K562 (cell line): ENCODE data around the gene TM7SF3. TPM values are rescaled to one million over a fixed set of nuclear protein-coding genes. Genes with fewer than 3 reads are reported as not detected.

Source experiments
- ATAC-seq: fragments of 200-7000 bp; cut with Tn5 transposase; 3 replicates; pipeline ENCODE4 v1.9.1; 2020; ENCODE audit warnings: moderate library complexity
- BruUV-seq: library from RNA; stranded (reverse); fragments of 400-500 nt; replicated peaks from 2 replicates; lab custom pipeline; 2021; lab: Mats Ljungman, UMichigan
- CTCF ChIA-PET: fragments of 300-600 bp; formaldehyde crosslinking; extraction: SDS; loops from one replicate; lab custom pipeline; 2021; ENCODE audit warnings: low intra/inter-chr PET ratio; lab: Yijun Ruan, JAX
- POLR2A ChIA-PET: fragments of 300-600, 350-650 bp; sonication (Branson Sonifier 250); formaldehyde crosslinking; extraction: SDS; loops from one replicate; lab custom pipeline; 2021; ENCODE audit warnings: antibody characterized with exemption, inconsistent platforms; lab: Yijun Ruan, JAX
- DNase-seq, 4 experiments: peaks; one replicate each; pipeline versions ENCODE4 v3.0.0 to v3.0.0-alpha.2; 2011 to 2018; ENCODE audit warnings: low spot score in 3 of 4, mixed read lengths in 3 of 4; ENCODE audit errors: extremely low read depth in 1 of 4
- FAIRE-seq: peaks from 2 replicates; lab custom pipeline; 2011; peaks lifted over from hg19 to GRCh38; lab: Jason Lieb, UNC
- H2AFZ ChIP-seq: 2 replicates; pipeline ENCODE4 v1.6.0; 2011; ENCODE audit warnings: low read depth, low read length, control low read depth, inconsistent platforms
- H3K27ac ChIP-seq: fragments of 200-600 bp; 3 replicates; pipeline ENCODE4 v1.8.0; 2011; ENCODE audit warnings: low read depth, mild to moderate bottlenecking, control low read depth, inconsistent platforms, low read length, moderate library complexity, mixed read lengths; ENCODE audit errors: extremely low read depth
- H3K27me3 ChIP-seq, 2 experiments: fragments of 300-600 bp in 1 of 2; 2 replicates in 1 of 2; 3 replicates in 1 of 2; pipeline versions ENCODE4 v1.6.0 to v1.8.0; 2011; ENCODE audit warnings: inconsistent platforms in 2 of 2, low read length in 2 of 2, mild to moderate bottlenecking in 1 of 2, mixed read lengths in 1 of 2, moderate library complexity in 1 of 2; ENCODE audit not compliant: control insufficient read depth in 2 of 2, insufficient read depth in 2 of 2
- H3K36me3 ChIP-seq: fragments of 300-600 bp; 3 replicates; pipeline ENCODE4 v1.8.0; 2011; ENCODE audit warnings: mild to moderate bottlenecking, low read length, inconsistent platforms; ENCODE audit not compliant: control insufficient read depth, insufficient read depth
- H3K4me1 ChIP-seq, 2 experiments: fragments of 200-600 bp in 1 of 2; replicated peaks in 1 of 2; 2 replicates in 1 of 2; 3 replicates in 1 of 2; pipeline versions ENCODE4 v1.5.1 to v1.8.0; 2011; ENCODE audit warnings: inconsistent platforms in 2 of 2, low read length in 2 of 2, mild to moderate bottlenecking in 1 of 2, mixed read lengths in 1 of 2, moderate library complexity in 1 of 2; ENCODE audit not compliant: control insufficient read depth in 2 of 2, insufficient read depth in 2 of 2
- H3K4me2 ChIP-seq: 2 replicates; pipeline ENCODE4 v1.6.1; 2011; ENCODE audit warnings: low read length, control low read depth, inconsistent platforms, mixed read lengths; ENCODE audit not compliant: insufficient read depth
- H3K4me3 ChIP-seq: fragments of 200-600 bp; sonication (generic), shearing (Covaris generic); 2 replicates; pipeline ENCODE4 v1.5.1; 2016; ENCODE audit warnings: control low read depth, inconsistent platforms
- H3K79me2 ChIP-seq: fragments of 200-600 bp; 3 replicates; pipeline ENCODE4 v1.8.0; 2011; ENCODE audit warnings: low read length, inconsistent platforms; ENCODE audit not compliant: control insufficient read depth, insufficient read depth
- H3K9ac ChIP-seq, 2 experiments: 2 replicates each; pipeline versions ENCODE4 v1.6.0 to v1.6.1; 2011; ENCODE audit warnings: low read depth in 2 of 2, low read length in 2 of 2, control low read depth in 1 of 2, inconsistent platforms in 1 of 2, mild to moderate bottlenecking in 1 of 2, mixed read lengths in 1 of 2; ENCODE audit not compliant: insufficient read depth in 1 of 2
- H3K9me1 ChIP-seq: one replicate; pipeline ENCODE4 v1.6.0; 2011; ENCODE audit warnings: inconsistent platforms, mild to moderate bottlenecking, low read length, moderate library complexity; ENCODE audit not compliant: control insufficient read depth, insufficient read depth
- H3K9me3 ChIP-seq: replicated peaks from 2 replicates; pipeline ENCODE4 v1.5.1; 2011; ENCODE audit warnings: low read depth, low read length, inconsistent platforms; ENCODE audit not compliant: control insufficient read depth, insufficient read depth
- H4K20me1 ChIP-seq: replicated peaks from 2 replicates; pipeline ENCODE4 v1.6.1; 2011; ENCODE audit warnings: low read length, inconsistent platforms, mixed read lengths; ENCODE audit not compliant: control insufficient read depth, insufficient read depth
- DMBX1 ChIP-seq: fragments of 250-450 bp; sonication (Bioruptor Pico); IDR thresholded peaks from 2 replicates; pipeline ENCODE4 v1.8.0; 2022; ENCODE audit warnings: inconsistent platforms, mild to moderate bottlenecking, moderate library complexity, borderline replicate concordance
- GABPB1 ChIP-seq: sonication (generic); formaldehyde crosslinking; IDR thresholded peaks from 2 replicates; pipeline ENCODE4 v1.8.0; 2022; ENCODE audit warnings: mild to moderate bottlenecking, missing genetic modification reagents
- HCFC1 ChIP-seq: IDR thresholded peaks from 2 replicates; pipeline ENCODE4 v1.6.1; 2012; ENCODE audit warnings: low read depth, low read length, improper control_type of control experiment
- KDM4B ChIP-seq, 2 experiments: fragments of 450-650 bp in 1 of 2; sonication (generic) in 1 of 2; IDR thresholded peaks; 2 replicates each; pipeline ENCODE4 v1.6.1; 2016 to 2017; ENCODE audit warnings: borderline replicate concordance in 2 of 2, antibody characterized with exemption in 1 of 2, low read depth in 1 of 2, mild to moderate bottlenecking in 1 of 2
- LCOR ChIP-seq: sonication (generic); formaldehyde crosslinking; IDR thresholded peaks from 2 replicates; pipeline ENCODE4 v1.8.0; 2022; ENCODE audit warnings: mild to moderate bottlenecking, missing genetic modification reagents
- MBD1 ChIP-seq: fragments of 250-450 bp; sonication (Bioruptor Pico); IDR thresholded peaks from 2 replicates; pipeline ENCODE4 v1.8.0; 2022; ENCODE audit warnings: inconsistent platforms
- MCM3 ChIP-seq: fragments of 450-650 bp; IDR thresholded peaks from 2 replicates; pipeline ENCODE4 v1.6.1; 2016
- NEUROD1 ChIP-seq: fragments of 150-350 bp; IDR thresholded peaks from 2 replicates; pipeline ENCODE4 v1.6.1; 2014; ENCODE audit warnings: borderline replicate concordance, low read length, low read depth; ENCODE audit not compliant: partially characterized antibody
- PHF21A ChIP-seq: fragments of 450-650 bp; IDR thresholded peaks from 2 replicates; pipeline ENCODE4 v1.6.1; 2017; ENCODE audit warnings: low read depth, borderline replicate concordance
- RUNX1 ChIP-seq: sonication (generic); IDR thresholded peaks from 2 replicates; pipeline ENCODE4 v1.6.1; 2016; ENCODE audit warnings: antibody characterized with exemption, low read depth
- SRSF3 ChIP-seq: fragments of 200-400 bp; formaldehyde crosslinking; IDR thresholded peaks from 2 replicates; pipeline ENCODE4 v1.6.1; 2016; ENCODE audit warnings: mild to moderate bottlenecking, low read length, moderate library complexity; ENCODE audit not compliant: insufficient read depth
- ZHX1 ChIP-seq: fragments of 150-350 bp; conservative IDR thresholded peaks from 2 replicates; pipeline ENCODE4 v1.6.1; 2014; ENCODE audit warnings: low read length
- ZNF311 ChIP-seq: fragments of 250-450 bp; sonication (Bioruptor Pico); IDR thresholded peaks from 2 replicates; pipeline ENCODE4 v1.4.0; 2020; ENCODE audit warnings: mild to moderate bottlenecking, moderate library complexity
- ZNF408 ChIP-seq: fragments of 250-450 bp; sonication (Bioruptor Pico); IDR thresholded peaks from 2 replicates; pipeline ENCODE4 v1.4.0; 2020; ENCODE audit warnings: low read depth, mild to moderate bottlenecking, moderate library complexity
- WGBS: fragments of 100-300 bp; shearing (Covaris generic); methylation state at CpG from one replicate; pipeline ENCODE4 v1.1.6; 2016; ENCODE audit warnings: low coverage, mixed read lengths; ENCODE audit not compliant: insufficient coverage; ENCODE audit errors: missing lambda C conversion rate; 5-methylcytosine and 5-hydroxymethylcytosine counted together
- in situ Hi-C: fragments of 300-500 bp; cut with MboI; formaldehyde crosslinking; loops from 4 replicates; pipeline ENCODE4 v1.15.0; 2018; ENCODE audit warnings: inconsistent platforms, mixed read lengths
- intact Hi-C: fragments of 100-400 bp; cut with micrococcal nuclease; formaldehyde crosslinking; loops from 2 replicates; pipeline ENCODE4 v1.14.2; 2022
- polyA plus RNA-seq, 8 experiments: library from polyadenylated mRNA; depleted of rRNA in 4 of 8; stranded (reverse) in 5 of 8; unstranded in 3 of 8; fragments of >200 nt; fragmentation: Nextera tagmentation in 2 of 8; fragmentation: Illumina TruSeq in 1 of 8; extraction: Ambion mirVana in 2 of 8; extraction: Trizol in 1 of 8; gene quantifications; 2 replicates each; pipeline versions ENCODE4 v1.2.1 to v1.2.3, GENCODE V29; 2011 to 2014; ENCODE audit warnings: inconsistent platforms in 1 of 8, missing spikeins in 1 of 8
- total RNA-seq, 7 experiments: library from RNA; depleted of rRNA in 6 of 7; stranded (reverse); fragments of >200 nt in 6 of 7; fragmentation: Illumina TruSeq in 2 of 7; extraction: Trizol in 2 of 7; gene quantifications; 2 replicates each; pipeline versions ENCODE4 v1.2.1 to v1.2.3, GENCODE V29; 2011 to 2021; ENCODE audit warnings: low replicate concordance in 1 of 7

TM7SF3 gene
- total and polyA plus RNA-seq, 9 of the 15 experiments (the other 6 are each of a cell fraction or from before 2014, with no cell fraction given) = 9.3 to 90.4 (median 24.8) TPM

- no peak for TF ChIP-seq ZNF311
- TF ChIP-seq DMBX1 (CRISPR knock-in tag) = no peak
- TF ChIP-seq MCM3 = no peak
Measured at GRCh38 chr12:27002141-27002540, 12.0 kb downstream of the TM7SF3 start (continued).

DNA sequence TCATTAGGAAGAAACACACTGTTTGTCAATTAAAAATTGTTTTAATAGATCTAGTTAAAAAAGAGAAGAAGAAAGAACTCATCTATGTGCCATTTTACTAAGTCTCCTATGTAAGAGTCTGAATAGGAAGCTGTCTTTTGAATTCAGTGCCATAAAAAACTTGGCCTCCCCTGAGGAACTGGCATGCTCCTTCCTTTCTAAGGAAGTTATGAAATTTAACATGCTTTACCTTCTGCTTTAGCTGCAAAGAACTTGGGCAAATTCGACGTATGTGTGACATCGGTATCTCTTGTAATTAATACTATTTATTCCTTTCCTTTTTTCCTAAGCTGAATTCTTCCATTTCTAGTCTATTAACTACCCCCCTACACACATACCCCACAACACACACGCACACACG, 12.5 kb downstream of the TM7SF3 start:
- in situ Hi-C loops = no loop called here
- TF ChIP-seq LCOR (CRISPR knock-in tag) (no peak), ZHX1 (no peak), HCFC1 (no peak), GABPB1 (CRISPR knock-in tag) (no peak), NEUROD1 (no peak), KDM4B (IDR thresholded peaks at IDR 0.05; ENCODE audit: borderline replicate concordance in 2 of 2, low read depth in 1 of 2) (no peak), PHF21A (no peak), RUNX1 (no peak), ZNF408 (CRISPR knock-in tag) (no peak), SRSF3 (no peak), MBD1 (CRISPR knock-in tag) (no peak)

More for the DNA sequence above, 12.5 kb downstream of the TM7SF3 start:
- Histone ChIP-seq H3K27ac (no peak overlapping the region), H3K4me1 (peaks cover 0 to under 1% of the 10 kb centered on the region in 2 experiments; a peak in 1 of 5 replicates), H3K79me2 (0 out of 3 replicates have a peak, but pooled peaks cover 2% of the 10 kb centered on the region), H3K4me3 (no peak overlapping the region), H3K9ac (no peak overlapping the region), H3K9me1 (no peaks in the 10 kb centered on the region), H4K20me1 (no peaks in the 10 kb centered on the region), H3K4me2 (no peak overlapping the region), H2AFZ (no peak overlapping the region), H3K36me3 (peaks cover 2% of the 10 kb centered on the region; the same call in 1 of the 3 replicates), H3K9me3 (no peaks in the 10 kb centered on the region), H3K27me3 (no peaks in the 10 kb centered on the region)
- FAIRE-seq = no peak
- ChIA-PET CTCF (no interaction called here), POLR2A (interaction anchor here (0.5 kb wide), 1 partner anchor 464 kb away, joined by 3 read pairs; no protein-coding TSS in a partner anchor)
- intact Hi-C loops = no loop called here
- no TSS peak for BruUV-seq
- no peak for ATAC-seq
- DNase-seq = no peak
- 89% methylated on average over 5 of the region's 5 CpGs for WGBS
